GM21529 (cell line): ENCODE data around the gene FBXL16.
A peak's percentile ranks its signal among the peaks of the same experiment; 100 is the strongest.

Experiments
- ATAC-seq: cut with Tn5 transposase; IDR thresholded peaks from one replicate; pipeline ENCODE4 v1.9.1; 2021; ENCODE audit not compliant: unreplicated experiment

FBXL16 gene

GRCh38 chr16:735982-736453, 30.4 kb upstream of the FBXL16 start:
- peak; percentile 34 for ATAC-seq

- ATAC-seq: no peak
These were observed 29.6 kb upstream of the FBXL16 start for GRCh38 chr16:734981-735881.

GRCh38 chr16:734208-734980, 28.8 kb upstream of the FBXL16 start:
- ATAC-seq: no peak

GRCh38 chr16:733382-734207, 28.0 kb upstream of the FBXL16 start:
- ATAC-seq: no peak

- ATAC-seq: no peak
These were observed 27.3 kb upstream of the FBXL16 start for GRCh38 chr16:732936-733335.

GRCh38 chr16:732332-732731, 26.7 kb upstream of the FBXL16 start:
- no peak for ATAC-seq

GRCh38 chr16:730666-731509, 25.3 kb upstream of the FBXL16 start:
- no peak for ATAC-seq

- no peak for ATAC-seq
These were observed 24.4 kb upstream of the FBXL16 start for GRCh38 chr16:729768-730665.

- ATAC-seq: no peak
These were observed 23.5 kb upstream of the FBXL16 start for GRCh38 chr16:728890-729744.

- ATAC-seq: peak; percentile 27
These were observed 22.7 kb upstream of the FBXL16 start for GRCh38 chr16:728131-728889.

- no peak for ATAC-seq
These were observed 21.8 kb upstream of the FBXL16 start for GRCh38 chr16:727291-727977.

GRCh38 chr16:726438-727290, 21.1 kb upstream of the FBXL16 start, which contains the start of the genes CCDC78 and HAGHL:
CCDC78 (minus strand) TSS chr16:726443; CDS start chr16:726367, 76 bp downstream.
HAGHL (plus strand) TSS chr16:727106; CDS start chr16:727510, 404 bp downstream.
- ATAC-seq: peak; percentile 34

GRCh38 chr16:726188-726437, 20.5 kb upstream of the FBXL16 start:
- ATAC-seq: no peak

GRCh38 chr16:725463-726187, 20.0 kb upstream of the FBXL16 start:
- no peak for ATAC-seq

GRCh38 chr16:725041-725376, 19.4 kb upstream of the FBXL16 start:
- no peak for ATAC-seq
